IMR-90 (cell line): ENCODE data around the gene CDK5R1. TPM values are rescaled to one million over a fixed set of nuclear protein-coding genes. Genes with fewer than 3 reads are reported as not detected.

Source experiments
- ATAC-seq: fragments of 200-7000 bp; cut with Tn5 transposase; 2 replicates; pipeline ENCODE4 v1.9.1; 2020; ENCODE audit warnings: low read depth, mild to moderate bottlenecking, moderate library complexity
- BruUV-seq: library from RNA; stranded (reverse); fragments of 400-500 nt; replicated peaks from 2 replicates; lab custom pipeline; 2021; lab: Mats Ljungman, UMichigan
- CTCF ChIA-PET: fragments of 300-600 bp; formaldehyde crosslinking; extraction: SDS; loops from one replicate; lab custom pipeline; 2021; ENCODE audit warnings: antibody characterized with exemption; lab: Yijun Ruan, JAX
- POLR2A ChIA-PET: fragments of 300-600 bp; sonication (Branson Sonifier 250); formaldehyde crosslinking; loops from one replicate; lab custom pipeline; 2022; ENCODE audit warnings: antibody characterized with exemption; ENCODE audit not compliant: unreplicated experiment; lab: Charles Lee
- DNase-seq: peaks from one replicate; pipeline ENCODE4 v3.0.0; 2013
- H2AFZ ChIP-seq: replicated peaks from 2 replicates; pipeline ENCODE3; 2013; ENCODE audit warnings: low read length, mild to moderate bottlenecking; ENCODE audit not compliant: poor library complexity
- H2AK5ac ChIP-seq: 2 replicates; pipeline ENCODE4 v1.6.1; 2013; ENCODE audit warnings: low read depth, low read length, inconsistent platforms
- H2AK9ac ChIP-seq: replicated peaks from 2 replicates; pipeline ENCODE3; 2013; ENCODE audit warnings: mild to moderate bottlenecking, low read depth, low read length, moderate library complexity; ENCODE audit not compliant: poor library complexity
- H2BK120ac ChIP-seq: 2 replicates; pipeline ENCODE4 v1.6.1; 2013; ENCODE audit warnings: low read depth, low read length, inconsistent platforms
- H2BK15ac ChIP-seq: 3 replicates; pipeline ENCODE4 v1.6.1; 2013; ENCODE audit warnings: low read depth, low read length, inconsistent platforms
- H2BK20ac ChIP-seq: 2 replicates; pipeline ENCODE4 v1.6.1; 2013; ENCODE audit warnings: low read depth, mild to moderate bottlenecking, inconsistent platforms, low read length, moderate library complexity
- H2BK5ac ChIP-seq: 2 replicates; pipeline ENCODE4 v1.6.1; 2013; ENCODE audit warnings: mild to moderate bottlenecking, low read depth, low read length, inconsistent platforms; ENCODE audit not compliant: poor library complexity, severe bottlenecking
- H3K14ac ChIP-seq: replicated peaks from 2 replicates; pipeline ENCODE4 v1.6.1; 2013; ENCODE audit warnings: low read depth, low read length, inconsistent platforms
- H3K18ac ChIP-seq: 2 replicates; pipeline ENCODE4 v1.6.1; 2013; ENCODE audit warnings: low read depth, low read length, control low read depth
- H3K23ac ChIP-seq: 2 replicates; pipeline ENCODE4 v1.6.1; 2013; ENCODE audit warnings: low read depth, low read length, inconsistent platforms
- H3K27ac ChIP-seq: 2 replicates; pipeline ENCODE4 v1.5.1; 2013; ENCODE audit warnings: mild to moderate bottlenecking, control low read depth, low read length; ENCODE audit not compliant: insufficient read depth
- H3K27me3 ChIP-seq: 2 replicates; pipeline ENCODE4 v1.6.1; 2013; ENCODE audit warnings: low read length; ENCODE audit not compliant: control insufficient read depth, insufficient read depth
- H3K36me3 ChIP-seq: 2 replicates; pipeline ENCODE4 v1.6.1; 2013; ENCODE audit warnings: low read length, mixed read lengths; ENCODE audit not compliant: control insufficient read depth, insufficient read depth
- H3K4ac ChIP-seq: 2 replicates; pipeline ENCODE4 v1.6.1; 2013; ENCODE audit warnings: low read depth, low read length, inconsistent platforms
- H3K4me1 ChIP-seq: 2 replicates; pipeline ENCODE4 v1.6.1; 2013; ENCODE audit warnings: low read length, mixed read lengths; ENCODE audit not compliant: control insufficient read depth, insufficient read depth
- H3K4me2 ChIP-seq: 2 replicates; pipeline ENCODE4 v1.6.1; 2013; ENCODE audit warnings: low read depth, mild to moderate bottlenecking, control low read depth, low read length, moderate library complexity
- H3K4me3 ChIP-seq: 2 replicates; pipeline ENCODE4 v1.5.1; 2013; ENCODE audit warnings: low read depth, mild to moderate bottlenecking, control low read depth, low read length, moderate library complexity; ENCODE audit not compliant: insufficient read depth
- H3K56ac ChIP-seq: 2 replicates; pipeline ENCODE4 v1.6.1; 2013; ENCODE audit warnings: low read length, inconsistent platforms; ENCODE audit not compliant: insufficient read depth; ENCODE audit errors: extremely low read depth
- H3K79me1 ChIP-seq, 2 experiments: 2 replicates each; pipeline ENCODE4 v1.6.1; 2013; ENCODE audit warnings: low read length in 2 of 2, inconsistent platforms in 1 of 2, low read depth in 1 of 2
- H3K9ac ChIP-seq: 2 replicates; pipeline ENCODE4 v1.6.1; 2013; ENCODE audit warnings: low read depth, low read length, control low read depth
- H3K9me1 ChIP-seq: 2 replicates; pipeline ENCODE4 v1.6.1; 2013; ENCODE audit warnings: low read length, inconsistent platforms; ENCODE audit not compliant: insufficient read depth
- H3K9me3 ChIP-seq: 2 replicates; pipeline ENCODE4 v1.6.1; 2013; ENCODE audit warnings: low read length; ENCODE audit not compliant: control insufficient read depth, insufficient read depth
- H4K20me1 ChIP-seq: 2 replicates; pipeline ENCODE4 v1.6.1; 2013; ENCODE audit warnings: low read length, inconsistent platforms; ENCODE audit not compliant: insufficient read depth
- H4K5ac ChIP-seq: 2 replicates; pipeline ENCODE4 v1.6.1; 2013; ENCODE audit warnings: mild to moderate bottlenecking, low read depth, low read length, control low read depth
- H4K8ac ChIP-seq, 2 experiments: 2 replicates each; pipeline ENCODE4 v1.6.1; 2013; ENCODE audit warnings: low read depth in 2 of 2, low read length in 2 of 2, control low read depth in 1 of 2, inconsistent platforms in 1 of 2
- H4K91ac ChIP-seq: 2 replicates; pipeline ENCODE4 v1.6.1; 2013; ENCODE audit warnings: low read depth, low read length, inconsistent platforms; ENCODE audit not compliant: insufficient read depth
- CTCF ChIP-seq: conservative IDR thresholded peaks from 2 replicates; pipeline ENCODE4 v1.5.1; 2012; ENCODE audit warnings: mild to moderate bottlenecking, low read depth, low read length, improper control_type of control experiment
- MAFK ChIP-seq: IDR thresholded peaks from 2 replicates; pipeline ENCODE4 v1.6.1; 2012; ENCODE audit warnings: low read depth, low read length, improper control_type of control experiment
- MAZ ChIP-seq: IDR thresholded peaks from 2 replicates; pipeline ENCODE4 v1.6.1; 2012; ENCODE audit warnings: low read depth, mild to moderate bottlenecking, low read length, improper control_type of control experiment, moderate library complexity, borderline replicate concordance
- POLR2A ChIP-seq: IDR thresholded peaks from 2 replicates; pipeline ENCODE4 v1.6.1; 2012; ENCODE audit warnings: mild to moderate bottlenecking, low read depth, low read length
- RFX5 ChIP-seq: IDR thresholded peaks from 2 replicates; pipeline ENCODE4 v1.8.0; 2012; ENCODE audit warnings: low read depth, mild to moderate bottlenecking, low read length, moderate library complexity
- WGBS, 2 experiments: methylation state at CpG; one replicate each; pipeline versions ENCODE4 v1.1.5 to v1.1.7; 2013; ENCODE audit warnings: missing lambda C conversion rate in 2 of 2; ENCODE audit not compliant: insufficient read length in 1 of 2; ENCODE audit errors: extremely low coverage in 2 of 2; 5-methylcytosine and 5-hydroxymethylcytosine counted together
- dilution Hi-C: fragments of 300-500 bp; cut with HindIII; formaldehyde crosslinking; loops from one replicate; pipeline ENCODE4 v1.14.3; 2018; ENCODE audit warnings: low sequenced_read_pairs; ENCODE audit not compliant: unreplicated experiment
- in situ Hi-C: fragments of 300-500 bp; cut with MboI; formaldehyde crosslinking; loops from 3 replicates; pipeline ENCODE4 v1.14.3; 2019; ENCODE audit warnings: low sequenced_read_pairs, inconsistent platforms, mixed read lengths
- intact Hi-C: fragments of 100-400 bp; cut with micrococcal nuclease; formaldehyde crosslinking; loops from 2 replicates; pipeline ENCODE4 v1.10.0; 2022
- polyA plus RNA-seq, 3 experiments: library from polyadenylated mRNA; depleted of rRNA; stranded (reverse); fragments of >200 nt; gene quantifications; 2 replicates each; pipeline ENCODE4 v1.2.3, GENCODE V29; 2012; ENCODE audit warnings: low replicate concordance in 1 of 3
- total RNA-seq: library from RNA; depleted of rRNA; stranded (reverse); fragments of >200 nt; gene quantifications from 2 replicates; pipeline ENCODE4 v1.2.3, GENCODE V29; 2012

CDK5R1 gene
- total and polyA plus RNA-seq, 2 of the 4 experiments (the other 2 are of a cell fraction), result 0.36 to 0.74 TPM

GRCh38 chr17:32514606-32515005 lies 27.8 kb downstream of the CDK5R1 start:
- H2BK5ac ChIP-seq, result no peak overlapping the region
- no peaks in the 10 kb centered on the region for H3K9me3 ChIP-seq
- no peak overlapping the region for H2BK15ac ChIP-seq
- H3K79me1 ChIP-seq, result no peaks in the 10 kb centered on the region
- H3K9ac ChIP-seq, result no peak overlapping the region
- H3K14ac ChIP-seq, result no peak overlapping the region
- H3K18ac ChIP-seq, result no peak overlapping the region
- dilution Hi-C loops, result no loop called here
- H4K20me1 ChIP-seq, result no peaks in the 10 kb centered on the region
- H3K4me1 ChIP-seq, result no peaks in the 10 kb centered on the region; the same call in 1 of the 2 replicates
- CTCF ChIA-PET, result no interaction called here
- no peak for ATAC-seq
- no peak overlapping the region for H2AK9ac ChIP-seq
- H3K9me1 ChIP-seq, result peaks cover 2% of the 10 kb centered on the region; the same call in 1 of the 2 replicates
- H2BK20ac ChIP-seq, result no peak overlapping the region
- H3K27me3 ChIP-seq, result peaks cover 29% of the 10 kb centered on the region
- H4K8ac ChIP-seq, result no peak overlapping the region
- no TSS peak for BruUV-seq
- in situ Hi-C loops, result no loop called here
- no peak overlapping the region for H2BK120ac ChIP-seq
- no peak for TF ChIP-seq CTCF
- no peak for TF ChIP-seq MAFK
- TF ChIP-seq RFX5, result no peak
- no peak for TF ChIP-seq POLR2A
- no peak for TF ChIP-seq MAZ
- H3K4ac ChIP-seq, result no peak overlapping the region
- H3K4me3 ChIP-seq, result no peak overlapping the region
- no peak overlapping the region for H2AFZ ChIP-seq
- WGBS, 2 experiments, result 42% methylated on average over 2 of the region's 4 CpGs; no CpG with 5 or more reads in 1 of the 2 experiments
- no peak overlapping the region for H3K23ac ChIP-seq
- no peak overlapping the region for H4K91ac ChIP-seq
- H3K36me3 ChIP-seq, result no peaks in the 10 kb centered on the region
- intact Hi-C loops, result no loop called here
- no peak overlapping the region for H3K27ac ChIP-seq
- H3K4me2 ChIP-seq, result no peak overlapping the region
- no peak overlapping the region for H4K5ac ChIP-seq
- no peak for DNase-seq
- POLR2A ChIA-PET, result interaction anchor here (0.6 kb wide), 1 partner anchor 10 kb away, joined by 3 read pairs; no protein-coding TSS in a partner anchor
- no peak overlapping the region for H3K56ac ChIP-seq
- H2AK5ac ChIP-seq, result no peak overlapping the region
